Smooth muscle cell (in vitro differentiated cells): ENCODE data around the gene OR52E5. TPM values are rescaled to one million over a fixed set of nuclear protein-coding genes. Genes with fewer than 3 reads are reported as not detected.

Experiments used
- DNase-seq: peaks from one replicate; lab custom pipeline; 2025; ENCODE audit not compliant: unreplicated experiment; lab: John Stamatoyannopoulos, UW
- H2AFZ ChIP-seq: fragments of 200-600 bp; sonication (generic); 2 replicates; pipeline ENCODE4 v1.6.0; 2016; ENCODE audit warnings: antibody characterized with exemption, low read depth, mild to moderate bottlenecking
- H3F3A ChIP-seq: fragments of 200-600 bp; sonication (generic); 2 replicates; pipeline ENCODE4 v1.6.0; 2017; ENCODE audit warnings: antibody characterized with exemption, low read depth
- H3K27ac ChIP-seq: fragments of 200-600 bp; sonication (generic); 2 replicates; pipeline ENCODE4 v1.5.1; 2016; ENCODE audit warnings: low read depth, mild to moderate bottlenecking
- H3K27me3 ChIP-seq: fragments of 200-600 bp; sonication (generic); 2 replicates; pipeline ENCODE4 v1.6.1; 2016; ENCODE audit warnings: low read depth, mild to moderate bottlenecking
- H3K36me3 ChIP-seq: fragments of 200-600 bp; sonication (generic); 2 replicates; pipeline ENCODE4 v1.5.1; 2016; ENCODE audit warnings: low read depth
- H3K4me1 ChIP-seq: fragments of 200-600 bp; sonication (generic); 2 replicates; pipeline ENCODE4 v1.5.1; 2016; ENCODE audit warnings: low read depth
- H3K4me2 ChIP-seq: fragments of 200-600 bp; sonication (generic); 2 replicates; pipeline ENCODE4 v1.6.0; 2016; ENCODE audit warnings: mild to moderate bottlenecking
- H3K4me3 ChIP-seq: fragments of 200-600 bp; sonication (generic); 2 replicates; pipeline ENCODE4 v1.5.1; 2016; ENCODE audit warnings: mild to moderate bottlenecking
- H3K79me2 ChIP-seq: fragments of 200-600 bp; sonication (generic); 2 replicates; pipeline ENCODE4 v1.6.0; 2016; ENCODE audit warnings: low read depth, mild to moderate bottlenecking
- H3K9ac ChIP-seq: fragments of 200-600 bp; sonication (generic); 2 replicates; pipeline ENCODE4 v1.6.0; 2016; ENCODE audit warnings: low read depth
- H3K9me3 ChIP-seq: fragments of 200-600 bp; sonication (generic); replicated peaks from 2 replicates; pipeline ENCODE4 v1.5.1; 2016; ENCODE audit warnings: low read depth
- H4K20me1 ChIP-seq: fragments of 200-600 bp; sonication (generic); 2 replicates; pipeline ENCODE4 v1.6.0; 2016; ENCODE audit warnings: low read depth
- CTCF ChIP-seq: fragments of 200-600 bp; sonication (generic); IDR thresholded peaks from 2 replicates; pipeline ENCODE4 v1.5.1; 2017; ENCODE audit warnings: borderline replicate concordance, mild to moderate bottlenecking, antibody characterized with exemption; ENCODE audit not compliant: insufficient read depth, poor library complexity, severe bottlenecking
- WGBS: methylation state at CpG from one replicate; pipeline ENCODE4 v1.1.7; 2016; ENCODE audit warnings: low lambda C conversion rate; 5-methylcytosine and 5-hydroxymethylcytosine counted together
- polyA plus RNA-seq: library from polyadenylated mRNA; unstranded; fragments of >200 nt; fragmentation: Nextera tagmentation; extraction: Ambion mirVana; gene quantifications from 2 replicates; pipeline ENCODE4 v1.2.1, GENCODE V29; 2016
- total RNA-seq: library from RNA; depleted of rRNA; stranded (reverse); fragments of >200 nt; gene quantifications from 2 replicates; pipeline ENCODE4 v1.2.3, GENCODE V29; 2014

The OR52E5 gene
- total and polyA plus RNA-seq, 2 experiments from 2014 or later, result not detected

GRCh38 chr11:5930614-5931013, 37.6 kb downstream of the OR52E5 start:
- no peaks in the 10 kb centered on the region for H3K36me3 ChIP-seq
- no peak for TF ChIP-seq CTCF
- no peaks in the 10 kb centered on the region for H3F3A ChIP-seq
- no peak overlapping the region for H3K4me3 ChIP-seq
- no peaks in the 10 kb centered on the region for H4K20me1 ChIP-seq
- DNase-seq, result no peak
- no peaks in the 10 kb centered on the region for H3K27me3 ChIP-seq
- H3K27ac ChIP-seq, result no peak overlapping the region
- no peaks in the 10 kb centered on the region for H3K9me3 ChIP-seq
- no peaks in the 10 kb centered on the region for H3K4me1 ChIP-seq
- no peaks in the 10 kb centered on the region for H3K79me2 ChIP-seq
- no peak overlapping the region for H2AFZ ChIP-seq
- H3K4me2 ChIP-seq, result no peak overlapping the region
- 92% methylated on average over 19 of the region's 19 CpGs for WGBS
- no peak overlapping the region for H3K9ac ChIP-seq

GRCh38 chr11:5931061-5931460, 38.1 kb downstream of the OR52E5 start:
- Histone ChIP-seq H4K20me1 (no peaks in the 10 kb centered on the region), H3K4me3 (no peak overlapping the region), H3K4me1 (no peaks in the 10 kb centered on the region), H3K27ac (no peak overlapping the region), H3F3A (no peaks in the 10 kb centered on the region), H3K79me2 (no peaks in the 10 kb centered on the region), H3K9ac (no peak overlapping the region), H3K4me2 (no peak overlapping the region), H2AFZ (no peak overlapping the region), H3K36me3 (no peaks in the 10 kb centered on the region), H3K27me3 (no peaks in the 10 kb centered on the region), H3K9me3 (no peaks in the 10 kb centered on the region)
- WGBS, result 95% methylated on average over 8 of the region's 8 CpGs
- DNase-seq, result no peak
- no peak for TF ChIP-seq CTCF

- no peaks in the 10 kb centered on the region for H4K20me1 ChIP-seq
- H3K4me1 ChIP-seq, result no peaks in the 10 kb centered on the region
- 97% methylated on average over 11 of the region's 11 CpGs for WGBS
- no peaks in the 10 kb centered on the region for H3K79me2 ChIP-seq
- H3K27me3 ChIP-seq, result no peaks in the 10 kb centered on the region
- H3F3A ChIP-seq, result no peaks in the 10 kb centered on the region
- DNase-seq, result no peak
- no peak overlapping the region for H3K27ac ChIP-seq
- no peak overlapping the region for H3K4me3 ChIP-seq
- no peaks in the 10 kb centered on the region for H3K36me3 ChIP-seq
- H2AFZ ChIP-seq, result no peak overlapping the region
- no peak overlapping the region for H3K4me2 ChIP-seq
- no peaks in the 10 kb centered on the region for H3K9me3 ChIP-seq
- H3K9ac ChIP-seq, result no peak overlapping the region
- TF ChIP-seq CTCF, result no peak
Measured at GRCh38 chr11:5932671-5933070, 39.7 kb downstream of the OR52E5 start.

GRCh38 chr11:5933116-5933515, 40.1 kb downstream of the OR52E5 start:
- no peaks in the 10 kb centered on the region for H3K9me3 ChIP-seq
- H3K27me3 ChIP-seq, result no peaks in the 10 kb centered on the region
- no peak for DNase-seq
- no peaks in the 10 kb centered on the region for H3K36me3 ChIP-seq
- H4K20me1 ChIP-seq, result no peaks in the 10 kb centered on the region
- TF ChIP-seq CTCF, result no peak
- no peak overlapping the region for H3K27ac ChIP-seq
- no peaks in the 10 kb centered on the region for H3K4me1 ChIP-seq
- no peaks in the 10 kb centered on the region for H3K79me2 ChIP-seq
- no peaks in the 10 kb centered on the region for H3F3A ChIP-seq
- H3K4me3 ChIP-seq, result no peak overlapping the region
- no peak overlapping the region for H3K9ac ChIP-seq
- no peak overlapping the region for H3K4me2 ChIP-seq
- WGBS, result 95% methylated on average over 10 of the region's 10 CpGs
- H2AFZ ChIP-seq, result no peak overlapping the region
